ENCODE measurements around the gene GRK3. TPM values are rescaled to one million over a fixed set of nuclear protein-coding genes. Genes with fewer than 3 reads are reported as not detected.

GRK3 gene
- total RNA-seq, 1 donor from 2014 or later, result 7.1 TPM

- Mint-ChIP-seq H3K27ac (ENCODE audit: unreplicated experiment) (no peak overlapping the region), H3K4me3 (ENCODE audit: unreplicated experiment) (no peak overlapping the region), H3K27me3 (ENCODE audit: unreplicated experiment) (no peaks in the 10 kb centered on the region), H3K36me3 (ENCODE audit: low read depth, unreplicated experiment) (no peaks in the 10 kb centered on the region), H3K4me1 (ENCODE audit: unreplicated experiment) (peaks cover 2% of the 10 kb centered on the region), H3K9me3 (ENCODE audit: unreplicated experiment) (no peaks in the 10 kb centered on the region)
- DNase-seq (ENCODE audit: low spot score), result no peak
- no peak for TF ChIP-seq CTCF (IDR thresholded peaks at IDR 0.05; ENCODE audit: unreplicated experiment)
Observed at GRCh38 chr22:25722223-25722622, 157.7 kb downstream of the GRK3 start.

DNA sequence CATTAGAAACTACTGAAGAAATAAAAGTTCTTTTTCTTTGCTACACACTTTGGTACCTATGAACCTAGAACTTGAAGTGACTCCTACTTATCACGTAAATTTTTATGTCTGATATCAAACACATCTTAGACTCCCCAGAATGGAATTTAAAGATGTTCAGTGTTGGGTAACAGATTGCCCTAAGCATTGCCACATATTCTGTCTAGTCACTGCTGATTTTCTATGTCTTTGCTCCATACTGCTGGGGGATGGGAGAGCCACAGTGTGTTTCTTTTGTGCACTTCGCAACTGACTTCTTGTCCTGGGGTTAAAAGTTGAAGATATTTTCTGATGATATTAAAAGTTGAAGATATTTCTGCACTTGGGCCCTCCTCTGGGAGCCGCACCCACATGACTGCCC, 158.2 kb downstream of the GRK3 start:
- Mint-ChIP-seq H3K4me3 (ENCODE audit: unreplicated experiment) (no peak overlapping the region), H3K36me3 (ENCODE audit: low read depth, unreplicated experiment) (no peaks in the 10 kb centered on the region), H3K4me1 (ENCODE audit: unreplicated experiment) (peaks cover 2% of the 10 kb centered on the region), H3K9me3 (ENCODE audit: unreplicated experiment) (no peaks in the 10 kb centered on the region), H3K27me3 (ENCODE audit: unreplicated experiment) (no peaks in the 10 kb centered on the region), H3K27ac (ENCODE audit: unreplicated experiment) (no peak overlapping the region)
- no peak for TF ChIP-seq CTCF (IDR thresholded peaks at IDR 0.05; ENCODE audit: unreplicated experiment)
- no peak for DNase-seq (ENCODE audit: low spot score)

DNA sequence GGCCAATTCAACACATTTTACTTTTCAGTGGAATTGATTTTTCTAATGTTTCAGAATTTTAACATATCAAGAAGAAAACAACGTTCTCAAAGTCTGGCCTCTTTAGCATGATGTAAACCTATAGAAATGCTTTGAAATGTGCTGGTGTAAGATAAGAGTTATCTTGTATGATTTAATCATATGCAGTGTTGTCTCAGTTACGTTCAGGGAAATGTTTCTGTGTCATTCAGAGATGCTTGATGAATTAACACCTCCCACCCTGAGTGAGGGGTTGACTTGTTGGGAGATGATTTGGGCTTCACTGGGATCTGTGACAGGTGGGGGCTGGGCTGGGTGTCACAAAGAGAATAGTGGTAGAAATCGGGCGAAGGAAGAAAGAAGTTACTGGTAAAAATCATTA, 161.8 kb downstream of the GRK3 start:
- Mint-ChIP-seq H3K4me1 (ENCODE audit: unreplicated experiment) (peaks cover 2% of the 10 kb centered on the region), H3K9me3 (ENCODE audit: unreplicated experiment) (no peaks in the 10 kb centered on the region), H3K4me3 (ENCODE audit: unreplicated experiment) (no peak overlapping the region), H3K27ac (ENCODE audit: unreplicated experiment) (no peak overlapping the region), H3K27me3 (ENCODE audit: unreplicated experiment) (no peaks in the 10 kb centered on the region), H3K36me3 (ENCODE audit: low read depth, unreplicated experiment) (no peaks in the 10 kb centered on the region)
- TF ChIP-seq CTCF (IDR thresholded peaks at IDR 0.05; ENCODE audit: unreplicated experiment), result no peak
- no peak for DNase-seq (ENCODE audit: low spot score)

DNA sequence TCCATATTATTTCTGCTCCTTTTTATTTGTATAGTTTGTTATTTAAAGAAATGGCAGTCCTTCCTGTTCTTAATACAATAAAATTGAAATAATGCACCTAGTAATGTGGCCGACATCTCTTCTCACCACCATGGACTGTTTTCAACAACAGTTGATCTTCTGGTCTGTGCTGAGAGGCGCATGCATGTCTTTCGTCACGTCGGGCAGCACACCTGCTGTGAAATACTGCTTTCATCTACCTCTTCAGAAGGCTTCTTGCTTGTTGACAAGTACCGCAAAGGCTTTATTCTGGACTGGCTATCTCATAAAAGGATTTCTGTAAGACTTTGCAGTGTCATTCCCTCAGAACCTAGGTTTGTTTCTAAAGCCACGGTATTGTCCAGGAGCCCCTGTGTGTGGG, 163.6 kb downstream of the GRK3 start:
- TF ChIP-seq CTCF (IDR thresholded peaks at IDR 0.05; ENCODE audit: unreplicated experiment), result no peak
- no peak for DNase-seq (ENCODE audit: low spot score)
- peaks cover 2% of the 10 kb centered on the region for H3K4me1 Mint-ChIP-seq (ENCODE audit: unreplicated experiment)
- H3K27ac Mint-ChIP-seq (ENCODE audit: unreplicated experiment), result no peak overlapping the region
- no peaks in the 10 kb centered on the region for H3K9me3 Mint-ChIP-seq (ENCODE audit: unreplicated experiment)
- H3K27me3 Mint-ChIP-seq (ENCODE audit: unreplicated experiment), result peaks cover 4% of the 10 kb centered on the region
- H3K36me3 Mint-ChIP-seq (ENCODE audit: low read depth, unreplicated experiment), result no peaks in the 10 kb centered on the region
- no peak overlapping the region for H3K4me3 Mint-ChIP-seq (ENCODE audit: unreplicated experiment)

DNA sequence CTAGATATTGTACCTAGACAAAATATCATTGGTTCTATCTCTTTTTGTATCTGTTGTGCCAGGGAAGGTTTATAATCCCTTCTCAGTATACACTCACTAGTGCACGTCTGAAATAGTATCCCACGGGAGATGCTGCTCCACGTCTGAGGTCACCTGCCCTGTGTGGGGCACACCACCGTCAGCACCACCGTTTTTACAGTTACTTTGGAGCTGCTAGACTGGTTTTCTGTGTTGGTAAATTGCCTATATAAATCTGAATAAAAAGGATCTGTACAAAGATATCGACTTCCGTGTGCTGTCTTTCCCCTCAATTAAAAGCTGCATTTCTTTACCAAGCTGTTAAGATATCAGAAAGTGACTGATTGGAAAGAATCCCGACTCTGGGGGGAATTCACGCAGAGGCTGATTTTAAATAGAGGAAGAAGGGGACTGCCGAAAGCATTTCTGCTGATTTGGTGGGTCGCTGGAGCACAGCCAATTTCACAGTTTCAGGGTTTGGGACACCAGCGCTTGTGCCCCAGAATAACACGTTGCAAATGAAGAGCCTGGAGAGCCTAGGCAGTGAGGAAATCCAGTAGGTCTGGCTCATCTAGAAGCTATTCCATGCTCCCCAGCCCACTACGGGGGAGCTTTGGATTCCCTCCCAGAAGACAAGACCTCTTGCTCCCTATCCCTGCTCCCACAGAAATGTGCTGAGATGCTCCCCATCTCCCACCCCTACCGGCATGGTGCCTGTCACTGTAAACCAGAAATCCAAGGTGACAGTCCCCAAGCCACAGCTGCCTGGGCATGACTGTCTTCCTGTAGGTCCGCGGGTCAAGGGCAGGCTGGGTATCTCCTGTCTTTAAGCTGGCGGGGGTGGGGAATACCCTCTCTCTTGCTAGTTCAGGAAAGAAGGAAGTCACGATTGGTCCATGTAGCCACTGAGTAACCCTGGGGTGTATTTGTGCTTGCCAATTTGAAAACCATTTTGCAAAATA, 164.8 kb downstream of the GRK3 start:
- no peak for TF ChIP-seq CTCF (IDR thresholded peaks at IDR 0.05; ENCODE audit: unreplicated experiment)
- no peaks in the 10 kb centered on the region for H3K36me3 Mint-ChIP-seq (ENCODE audit: low read depth, unreplicated experiment)
- no peak overlapping the region for H3K27ac Mint-ChIP-seq (ENCODE audit: unreplicated experiment)
- no peak for DNase-seq (ENCODE audit: low spot score)
- peaks cover 2% of the 10 kb centered on the region for H3K4me1 Mint-ChIP-seq (ENCODE audit: unreplicated experiment)
- peaks cover 4% of the 10 kb centered on the region for H3K27me3 Mint-ChIP-seq (ENCODE audit: unreplicated experiment)
- H3K4me3 Mint-ChIP-seq (ENCODE audit: unreplicated experiment), result no peak overlapping the region
- no peaks in the 10 kb centered on the region for H3K9me3 Mint-ChIP-seq (ENCODE audit: unreplicated experiment)

Data from endothelial cell (in vitro differentiated cells).